IMR-90 (cell line): ENCODE measurements around the gene NT5C. TPM values are rescaled to one million over a fixed set of nuclear protein-coding genes. Genes with fewer than 3 reads are reported as not detected.
A peak's percentile ranks its signal among the peaks of the same experiment; 100 is the strongest.

Experiments used
- ATAC-seq: fragments of 200-7000 bp; cut with Tn5 transposase; 2 replicates; pipeline ENCODE4 v1.9.1; 2020; ENCODE audit warnings: low read depth, mild to moderate bottlenecking, moderate library complexity
- BruUV-seq: library from RNA; stranded (reverse); fragments of 400-500 nt; replicated peaks from 2 replicates; lab custom pipeline; 2021; lab: Mats Ljungman, UMichigan
- CTCF ChIA-PET: fragments of 300-600 bp; formaldehyde crosslinking; extraction: SDS; loops from one replicate; lab custom pipeline; 2021; ENCODE audit warnings: antibody characterized with exemption; lab: Yijun Ruan, JAX
- POLR2A ChIA-PET: fragments of 300-600 bp; sonication (Branson Sonifier 250); formaldehyde crosslinking; loops from one replicate; lab custom pipeline; 2022; ENCODE audit warnings: antibody characterized with exemption; ENCODE audit not compliant: unreplicated experiment; lab: Charles Lee
- DNase-seq: peaks from one replicate; pipeline ENCODE4 v3.0.0; 2013
- H2AFZ ChIP-seq: replicated peaks from 2 replicates; pipeline ENCODE3; 2013; ENCODE audit warnings: low read length, mild to moderate bottlenecking; ENCODE audit not compliant: poor library complexity
- H2AK5ac ChIP-seq: 2 replicates; pipeline ENCODE4 v1.6.1; 2013; ENCODE audit warnings: low read depth, low read length, inconsistent platforms
- H2AK9ac ChIP-seq: replicated peaks from 2 replicates; pipeline ENCODE3; 2013; ENCODE audit warnings: mild to moderate bottlenecking, low read depth, low read length, moderate library complexity; ENCODE audit not compliant: poor library complexity
- H2BK120ac ChIP-seq: 2 replicates; pipeline ENCODE4 v1.6.1; 2013; ENCODE audit warnings: low read depth, low read length, inconsistent platforms
- H2BK15ac ChIP-seq: 3 replicates; pipeline ENCODE4 v1.6.1; 2013; ENCODE audit warnings: low read depth, low read length, inconsistent platforms
- H2BK20ac ChIP-seq: 2 replicates; pipeline ENCODE4 v1.6.1; 2013; ENCODE audit warnings: low read depth, mild to moderate bottlenecking, inconsistent platforms, low read length, moderate library complexity
- H2BK5ac ChIP-seq: 2 replicates; pipeline ENCODE4 v1.6.1; 2013; ENCODE audit warnings: mild to moderate bottlenecking, low read depth, low read length, inconsistent platforms; ENCODE audit not compliant: poor library complexity, severe bottlenecking
- H3K14ac ChIP-seq: replicated peaks from 2 replicates; pipeline ENCODE4 v1.6.1; 2013; ENCODE audit warnings: low read depth, low read length, inconsistent platforms
- H3K18ac ChIP-seq: 2 replicates; pipeline ENCODE4 v1.6.1; 2013; ENCODE audit warnings: low read depth, low read length, control low read depth
- H3K23ac ChIP-seq: 2 replicates; pipeline ENCODE4 v1.6.1; 2013; ENCODE audit warnings: low read depth, low read length, inconsistent platforms
- H3K27ac ChIP-seq: 2 replicates; pipeline ENCODE4 v1.5.1; 2013; ENCODE audit warnings: mild to moderate bottlenecking, control low read depth, low read length; ENCODE audit not compliant: insufficient read depth
- H3K27me3 ChIP-seq: 2 replicates; pipeline ENCODE4 v1.6.1; 2013; ENCODE audit warnings: low read length; ENCODE audit not compliant: control insufficient read depth, insufficient read depth
- H3K36me3 ChIP-seq: 2 replicates; pipeline ENCODE4 v1.6.1; 2013; ENCODE audit warnings: low read length, mixed read lengths; ENCODE audit not compliant: control insufficient read depth, insufficient read depth
- H3K4ac ChIP-seq: 2 replicates; pipeline ENCODE4 v1.6.1; 2013; ENCODE audit warnings: low read depth, low read length, inconsistent platforms
- H3K4me1 ChIP-seq: 2 replicates; pipeline ENCODE4 v1.6.1; 2013; ENCODE audit warnings: low read length, mixed read lengths; ENCODE audit not compliant: control insufficient read depth, insufficient read depth
- H3K4me2 ChIP-seq: 2 replicates; pipeline ENCODE4 v1.6.1; 2013; ENCODE audit warnings: low read depth, mild to moderate bottlenecking, control low read depth, low read length, moderate library complexity
- H3K4me3 ChIP-seq: 2 replicates; pipeline ENCODE4 v1.5.1; 2013; ENCODE audit warnings: low read depth, mild to moderate bottlenecking, control low read depth, low read length, moderate library complexity; ENCODE audit not compliant: insufficient read depth
- H3K56ac ChIP-seq: 2 replicates; pipeline ENCODE4 v1.6.1; 2013; ENCODE audit warnings: low read length, inconsistent platforms; ENCODE audit not compliant: insufficient read depth; ENCODE audit errors: extremely low read depth
- H3K79me1 ChIP-seq, 2 experiments: 2 replicates each; pipeline ENCODE4 v1.6.1; 2013; ENCODE audit warnings: low read length in 2 of 2, inconsistent platforms in 1 of 2, low read depth in 1 of 2
- H3K9ac ChIP-seq: 2 replicates; pipeline ENCODE4 v1.6.1; 2013; ENCODE audit warnings: low read depth, low read length, control low read depth
- H3K9me1 ChIP-seq: 2 replicates; pipeline ENCODE4 v1.6.1; 2013; ENCODE audit warnings: low read length, inconsistent platforms; ENCODE audit not compliant: insufficient read depth
- H3K9me3 ChIP-seq: 2 replicates; pipeline ENCODE4 v1.6.1; 2013; ENCODE audit warnings: low read length; ENCODE audit not compliant: control insufficient read depth, insufficient read depth
- H4K20me1 ChIP-seq: 2 replicates; pipeline ENCODE4 v1.6.1; 2013; ENCODE audit warnings: low read length, inconsistent platforms; ENCODE audit not compliant: insufficient read depth
- H4K5ac ChIP-seq: 2 replicates; pipeline ENCODE4 v1.6.1; 2013; ENCODE audit warnings: mild to moderate bottlenecking, low read depth, low read length, control low read depth
- H4K8ac ChIP-seq, 2 experiments: 2 replicates each; pipeline ENCODE4 v1.6.1; 2013; ENCODE audit warnings: low read depth in 2 of 2, low read length in 2 of 2, control low read depth in 1 of 2, inconsistent platforms in 1 of 2
- H4K91ac ChIP-seq: 2 replicates; pipeline ENCODE4 v1.6.1; 2013; ENCODE audit warnings: low read depth, low read length, inconsistent platforms; ENCODE audit not compliant: insufficient read depth
- BHLHE40 ChIP-seq: fragments of 150-350 bp; IDR thresholded peaks from 2 replicates; pipeline ENCODE4 v1.6.1; 2016; ENCODE audit warnings: mild to moderate bottlenecking, low read depth, low read length
- CEBPB ChIP-seq: IDR thresholded peaks from 2 replicates; pipeline ENCODE4 v1.6.1; 2012; ENCODE audit warnings: low read depth, low read length, improper control_type of control experiment
- CHD1 ChIP-seq: IDR thresholded peaks from 2 replicates; pipeline ENCODE4 v1.6.1; 2012; ENCODE audit warnings: low read depth, low read length, improper control_type of control experiment
- FOS ChIP-seq: fragments of 150-350 bp; IDR thresholded peaks from 2 replicates; pipeline ENCODE4 v1.6.1; 2016; ENCODE audit warnings: low read depth, low read length
- MAFK ChIP-seq: IDR thresholded peaks from 2 replicates; pipeline ENCODE4 v1.6.1; 2012; ENCODE audit warnings: low read depth, low read length, improper control_type of control experiment
- MAZ ChIP-seq: IDR thresholded peaks from 2 replicates; pipeline ENCODE4 v1.6.1; 2012; ENCODE audit warnings: low read depth, mild to moderate bottlenecking, low read length, improper control_type of control experiment, moderate library complexity, borderline replicate concordance
- MXI1 ChIP-seq: IDR thresholded peaks from 2 replicates; pipeline ENCODE4 v1.6.1; 2012; ENCODE audit warnings: low read depth, mild to moderate bottlenecking, low read length, moderate library complexity, borderline replicate concordance
- NFE2L2 ChIP-seq: fragments of 150-350 bp; IDR thresholded peaks from 2 replicates; pipeline ENCODE4 v1.6.1; 2016; ENCODE audit warnings: low read depth, mild to moderate bottlenecking, low read length
- POLR2A ChIP-seq: IDR thresholded peaks from 2 replicates; pipeline ENCODE4 v1.6.1; 2012; ENCODE audit warnings: mild to moderate bottlenecking, low read depth, low read length
- RAD21 ChIP-seq: IDR thresholded peaks from 2 replicates; pipeline ENCODE4 v1.6.1; 2012; ENCODE audit warnings: low read length, improper control_type of control experiment
- RCOR1 ChIP-seq: IDR thresholded peaks from 2 replicates; pipeline ENCODE4 v1.6.1; 2012; ENCODE audit warnings: mild to moderate bottlenecking, low read length, improper control_type of control experiment; ENCODE audit not compliant: insufficient replicate concordance
- RFX5 ChIP-seq: IDR thresholded peaks from 2 replicates; pipeline ENCODE4 v1.8.0; 2012; ENCODE audit warnings: low read depth, mild to moderate bottlenecking, low read length, moderate library complexity
- SMC3 ChIP-seq: fragments of 150-350 bp; IDR thresholded peaks from 2 replicates; pipeline ENCODE4 v1.6.1; 2016; ENCODE audit warnings: low read depth, mild to moderate bottlenecking, antibody characterized with exemption, low read length, moderate library complexity
- WGBS, 2 experiments: methylation state at CpG; one replicate each; pipeline versions ENCODE4 v1.1.5 to v1.1.7; 2013; ENCODE audit warnings: missing lambda C conversion rate in 2 of 2; ENCODE audit not compliant: insufficient read length in 1 of 2; ENCODE audit errors: extremely low coverage in 2 of 2; 5-methylcytosine and 5-hydroxymethylcytosine counted together
- dilution Hi-C: fragments of 300-500 bp; cut with HindIII; formaldehyde crosslinking; loops from one replicate; pipeline ENCODE4 v1.14.3; 2018; ENCODE audit warnings: low sequenced_read_pairs; ENCODE audit not compliant: unreplicated experiment
- in situ Hi-C: fragments of 300-500 bp; cut with MboI; formaldehyde crosslinking; loops from 3 replicates; pipeline ENCODE4 v1.14.3; 2019; ENCODE audit warnings: low sequenced_read_pairs, inconsistent platforms, mixed read lengths
- intact Hi-C: fragments of 100-400 bp; cut with micrococcal nuclease; formaldehyde crosslinking; loops from 2 replicates; pipeline ENCODE4 v1.10.0; 2022
- polyA plus RNA-seq, 3 experiments: library from polyadenylated mRNA; depleted of rRNA; stranded (reverse); fragments of >200 nt; gene quantifications; 2 replicates each; pipeline ENCODE4 v1.2.3, GENCODE V29; 2012; ENCODE audit warnings: low replicate concordance in 1 of 3
- total RNA-seq: library from RNA; depleted of rRNA; stranded (reverse); fragments of >200 nt; gene quantifications from 2 replicates; pipeline ENCODE4 v1.2.3, GENCODE V29; 2012
- TF ChIP-seq, protein P1 (sequence below): fragments of 150-350 bp; IDR thresholded peaks from 2 replicates; pipeline ENCODE4 v1.6.1; 2017; ENCODE audit warnings: mild to moderate bottlenecking, antibody characterized with exemption, low read length, low read depth
- TF ChIP-seq, protein P2 (sequence below): fragments of 150-350 bp; IDR thresholded peaks from 2 replicates; pipeline ENCODE4 v1.6.1; 2016; ENCODE audit warnings: low read depth, mild to moderate bottlenecking, low read length, moderate library complexity, borderline replicate concordance
- TF ChIP-seq, protein P3 (sequence below): conservative IDR thresholded peaks from 2 replicates; pipeline ENCODE4 v1.5.1; 2012; ENCODE audit warnings: mild to moderate bottlenecking, low read depth, low read length, improper control_type of control experiment

Gene NT5C
- total and polyA plus RNA-seq, 2 of the 4 experiments (the other 2 are of a cell fraction) = 24.0 to 44.6 TPM

DNA sequence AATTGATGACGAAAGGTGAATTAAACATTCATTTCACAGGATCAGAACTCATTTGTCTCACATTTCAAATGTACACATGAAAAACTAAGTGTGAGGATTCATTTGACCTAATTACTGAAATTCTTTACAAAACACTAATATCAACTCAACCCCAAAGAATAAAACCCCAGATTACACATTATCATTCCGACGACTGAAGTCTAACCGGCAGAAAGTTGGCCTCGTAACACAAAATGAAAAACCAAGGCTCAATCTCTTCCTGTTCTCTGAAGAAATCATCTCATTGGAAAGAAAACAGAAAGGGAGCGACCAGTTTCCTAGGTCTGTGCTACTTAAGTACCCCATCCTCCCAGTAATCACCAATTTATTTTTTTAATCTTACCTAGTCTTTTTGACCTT is 21.0 kb upstream of the NT5C start:
- CTCF ChIA-PET = no interaction called here
- WGBS, 2 experiments = 6% methylated on average over 4 of the region's 6 CpGs; no CpG with 5 or more reads in 1 of the 2 experiments

More for the DNA sequence above, 21.0 kb upstream of the NT5C start:
- Histone ChIP-seq H3K18ac (no peak overlapping the region), H3K4me3 (peak overlapping the region; percentile 75), H3K4me1 (no peaks in the 10 kb centered on the region), H3K79me1 (peaks cover 16 to 42% of the 10 kb centered on the region in 2 experiments), H3K27me3 (no peaks in the 10 kb centered on the region), H3K23ac (peak overlapping the region; percentile 96), H3K27ac (peak overlapping the region; percentile 25; the same call in 1 of the 2 replicates), H4K20me1 (peaks cover 23% of the 10 kb centered on the region), H4K91ac (peak overlapping the region; percentile 45; the same call in 1 of the 2 replicates), H3K9me3 (no peaks in the 10 kb centered on the region), H2BK20ac (no peak overlapping the region), H3K9ac (peak overlapping the region; percentile 74), H2AK9ac (no peak overlapping the region), H3K4me2 (peak overlapping the region; percentile 96), H4K5ac (no peak overlapping the region), H3K4ac (peak overlapping the region; percentile 73), H2BK120ac (no peak overlapping the region), H3K56ac (peak overlapping the region; percentile 66), H3K36me3 (peaks cover 9% of the 10 kb centered on the region), H3K14ac (peak overlapping the region; percentile 85), H4K8ac (peak overlapping the region in 1 of 2 experiments; percentile 84; a peak in 2 of 4 replicates), H2BK15ac (no peak overlapping the region), H3K9me1 (peaks cover 6% of the 10 kb centered on the region; the same call in 1 of the 2 replicates), H2BK5ac (peak overlapping the region; percentile 6), H2AK5ac (peak overlapping the region; percentile 17; the same call in 1 of the 2 replicates), H2AFZ (no peak overlapping the region)
- dilution Hi-C loops (no loop called here), intact Hi-C loops (loop anchor here (2.0 kb wide), 1 partner anchor 14 kb away; no protein-coding TSS in a partner anchor), in situ Hi-C loops (no loop called here)
- ATAC-seq (no peak), DNase-seq (peak; percentile 12)
- no TSS peak for BruUV-seq
- POLR2A ChIA-PET = no interaction called here
- TF ChIP-seq CHD1 (no peak), MAZ (no peak), POLR2A (no peak), NFE2L2 (no peak), MXI1 (no peak), RCOR1 (no peak), RAD21 (no peak), BHLHE40 (no peak), CEBPB (no peak), FOS (no peak), RFX5 (no peak), SMC3 (no peak), MAFK (no peak)
- TF ChIP-seq, protein P1, sequence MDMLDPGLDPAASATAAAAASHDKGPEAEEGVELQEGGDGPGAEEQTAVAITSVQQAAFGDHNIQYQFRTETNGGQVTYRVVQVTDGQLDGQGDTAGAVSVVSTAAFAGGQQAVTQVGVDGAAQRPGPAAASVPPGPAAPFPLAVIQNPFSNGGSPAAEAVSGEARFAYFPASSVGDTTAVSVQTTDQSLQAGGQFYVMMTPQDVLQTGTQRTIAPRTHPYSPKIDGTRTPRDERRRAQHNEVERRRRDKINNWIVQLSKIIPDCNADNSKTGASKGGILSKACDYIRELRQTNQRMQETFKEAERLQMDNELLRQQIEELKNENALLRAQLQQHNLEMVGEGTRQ = no peak
- TF ChIP-seq, protein P2, sequence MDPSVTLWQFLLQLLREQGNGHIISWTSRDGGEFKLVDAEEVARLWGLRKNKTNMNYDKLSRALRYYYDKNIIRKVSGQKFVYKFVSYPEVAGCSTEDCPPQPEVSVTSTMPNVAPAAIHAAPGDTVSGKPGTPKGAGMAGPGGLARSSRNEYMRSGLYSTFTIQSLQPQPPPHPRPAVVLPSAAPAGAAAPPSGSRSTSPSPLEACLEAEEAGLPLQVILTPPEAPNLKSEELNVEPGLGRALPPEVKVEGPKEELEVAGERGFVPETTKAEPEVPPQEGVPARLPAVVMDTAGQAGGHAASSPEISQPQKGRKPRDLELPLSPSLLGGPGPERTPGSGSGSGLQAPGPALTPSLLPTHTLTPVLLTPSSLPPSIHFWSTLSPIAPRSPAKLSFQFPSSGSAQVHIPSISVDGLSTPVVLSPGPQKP = no peak
- TF ChIP-seq, protein P3, sequence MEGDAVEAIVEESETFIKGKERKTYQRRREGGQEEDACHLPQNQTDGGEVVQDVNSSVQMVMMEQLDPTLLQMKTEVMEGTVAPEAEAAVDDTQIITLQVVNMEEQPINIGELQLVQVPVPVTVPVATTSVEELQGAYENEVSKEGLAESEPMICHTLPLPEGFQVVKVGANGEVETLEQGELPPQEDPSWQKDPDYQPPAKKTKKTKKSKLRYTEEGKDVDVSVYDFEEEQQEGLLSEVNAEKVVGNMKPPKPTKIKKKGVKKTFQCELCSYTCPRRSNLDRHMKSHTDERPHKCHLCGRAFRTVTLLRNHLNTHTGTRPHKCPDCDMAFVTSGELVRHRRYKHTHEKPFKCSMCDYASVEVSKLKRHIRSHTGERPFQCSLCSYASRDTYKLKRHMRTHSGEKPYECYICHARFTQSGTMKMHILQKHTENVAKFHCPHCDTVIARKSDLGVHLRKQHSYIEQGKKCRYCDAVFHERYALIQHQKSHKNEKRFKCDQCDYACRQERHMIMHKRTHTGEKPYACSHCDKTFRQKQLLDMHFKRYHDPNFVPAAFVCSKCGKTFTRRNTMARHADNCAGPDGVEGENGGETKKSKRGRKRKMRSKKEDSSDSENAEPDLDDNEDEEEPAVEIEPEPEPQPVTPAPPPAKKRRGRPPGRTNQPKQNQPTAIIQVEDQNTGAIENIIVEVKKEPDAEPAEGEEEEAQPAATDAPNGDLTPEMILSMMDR = no peak
